Stimulated activated naive CD4-positive, alpha-beta T cell treated with Interleukin-2 at 50 U/mL for 16 hours (primary cell): Measurements from ENCODE around the gene SBK2.
A peak's percentile ranks its signal among the peaks of the same experiment; 100 is the strongest.
"Not testable (repeated sequence)": the region's sequence is repeated elsewhere in the genome, so short reads cannot be mapped to it uniquely, and the experiment has no call there.

Source experiments
- DNase-seq: peaks from one replicate; lab custom pipeline; 2025; lab: John Stamatoyannopoulos, UW

The SBK2 gene

GRCh38 chr19:55502197-55502952, 34.6 kb downstream of the SBK2 start:
- DNase-seq, result no peak

- no peak for DNase-seq
Measured at GRCh38 chr19:55500368-55500952, 36.5 kb downstream of the SBK2 start.

GRCh38 chr19:55498246-55498840, 38.6 kb downstream of the SBK2 start:
- DNase-seq, result no peak

GRCh38 chr19:55497763-55498162, 39.2 kb downstream of the SBK2 start:
- DNase-seq, result no peak

GRCh38 chr19:55496820-55497219, 40.1 kb downstream of the SBK2 start:
- not testable (repeated sequence) for DNase-seq

GRCh38 chr19:55495646-55496349, 41.1 kb downstream of the SBK2 start:
- no peak for DNase-seq

- no peak for DNase-seq
Measured at GRCh38 chr19:55494172-55494761, 42.7 kb downstream of the SBK2 start.

- no peak for DNase-seq
Measured at GRCh38 chr19:55493645-55494171, 43.2 kb downstream of the SBK2 start.

GRCh38 chr19:55493052-55493644, 43.8 kb downstream of the SBK2 start:
- no peak for DNase-seq

GRCh38 chr19:55492362-55492944, 44.5 kb downstream of the SBK2 start:
- DNase-seq, result no peak

GRCh38 chr19:55491546-55492360, 45.2 kb downstream of the SBK2 start:
- DNase-seq, result no peak

- no peak for DNase-seq
Measured at GRCh38 chr19:55490478-55491432, 46.2 kb downstream of the SBK2 start.

GRCh38 chr19:55489711-55490477, 47.0 kb downstream of the SBK2 start:
- DNase-seq, result no peak

- DNase-seq, result no peak
Measured at GRCh38 chr19:55488986-55489710, 47.8 kb downstream of the SBK2 start.

GRCh38 chr19:55487924-55488687, 48.8 kb downstream of the SBK2 start, which contains the start of gene SSC5D:
TSS of gene SSC5D (plus strand) at chr19:55488436. CDS start at chr19:55488590, 154 bp downstream.
- DNase-seq, result no peak

GRCh38 chr19:55486971-55487923, 49.7 kb downstream of the SBK2 start:
- DNase-seq, result peak; percentile 35
